ENCODE data around the gene WDR7.

WDR7 gene

DNA sequence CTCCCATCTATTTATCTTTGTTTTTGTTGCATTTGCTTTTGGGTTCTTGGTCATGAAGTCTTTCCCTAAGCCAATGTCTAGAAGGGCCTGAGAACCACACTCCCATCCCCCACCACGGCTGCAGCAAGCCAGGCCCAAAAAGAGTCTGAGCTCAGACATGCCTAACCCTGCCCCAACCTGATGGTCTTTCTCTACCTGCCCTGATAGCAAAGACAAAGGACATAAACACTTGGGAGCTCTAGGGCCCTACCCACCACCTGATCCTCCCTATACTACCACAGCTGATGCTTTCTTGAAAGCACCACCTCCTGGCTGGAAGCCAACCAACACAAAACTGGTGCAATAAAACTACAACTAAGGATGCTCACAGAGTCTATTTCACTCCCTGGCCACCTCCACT lies 233.4 kb downstream of the WDR7 start:
- no peak for DNase-seq

- no peak for DNase-seq
These were observed 237.8 kb downstream of the WDR7 start for GRCh38 chr18:56888978-56889377.

- no peak for DNase-seq
These were observed 238.5 kb downstream of the WDR7 start for GRCh38 chr18:56889621-56890020.

GRCh38 chr18:56890632-56891031 lies 239.5 kb downstream of the WDR7 start:
- DNase-seq, result no peak

DNA sequence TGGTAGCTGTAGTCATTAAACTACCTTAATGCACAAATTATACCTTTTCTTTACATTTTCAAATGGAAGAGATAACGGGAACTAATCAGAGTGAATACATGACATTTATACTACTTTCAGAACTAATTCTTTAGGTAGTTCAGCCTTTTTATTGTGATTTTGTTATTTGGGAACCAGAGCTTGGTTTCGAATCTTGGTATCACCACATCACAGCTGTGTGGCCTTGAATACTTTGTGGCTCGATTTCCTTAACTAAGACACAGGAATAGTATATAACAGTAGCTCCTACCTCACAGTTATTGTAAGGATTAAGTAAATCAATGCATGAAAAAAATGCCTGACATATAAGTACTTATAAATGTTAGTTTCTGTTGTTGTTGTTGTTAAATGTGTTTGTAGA lies 240.0 kb downstream of the WDR7 start:
- no peak for DNase-seq

- DNase-seq, result no peak
These were observed 240.7 kb downstream of the WDR7 start for GRCh38 chr18:56891870-56892269.

DNA sequence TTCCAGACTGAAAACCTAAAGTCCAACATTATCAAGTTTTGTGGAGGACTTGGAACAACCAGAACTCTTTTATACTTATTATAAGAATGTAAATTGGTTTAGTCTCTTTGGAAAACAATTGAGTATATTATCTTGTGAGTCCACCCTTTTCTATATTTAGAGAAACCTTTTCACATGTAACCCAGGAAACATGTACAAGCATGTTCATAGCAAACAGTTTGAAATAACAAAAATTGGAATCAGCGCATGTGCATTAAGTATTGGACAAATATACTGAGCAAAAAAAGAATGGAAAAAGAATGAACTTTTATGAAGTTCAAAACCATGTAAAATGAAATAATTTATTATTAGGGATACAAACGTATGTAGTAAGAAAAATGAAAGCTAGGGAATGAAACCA lies 246.0 kb downstream of the WDR7 start:
- DNase-seq, result no peak

DNA sequence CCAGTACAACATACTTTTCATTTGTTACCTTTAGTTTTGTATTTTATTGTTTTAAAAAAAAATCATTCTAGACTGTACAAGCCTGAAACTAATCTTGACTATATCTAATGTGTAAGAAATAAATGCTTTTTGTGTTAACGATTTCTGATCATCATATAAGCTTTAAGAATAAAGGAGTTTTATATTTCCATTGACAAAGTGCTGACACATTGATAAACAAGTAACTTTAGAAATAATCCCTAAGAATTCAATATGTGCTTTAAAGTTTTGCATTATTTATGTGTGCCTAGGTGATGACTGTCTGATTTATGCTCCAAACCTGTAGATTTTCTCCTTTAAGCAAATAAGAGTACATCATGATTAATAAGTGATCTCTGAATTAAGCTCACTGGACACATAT lies 248.5 kb downstream of the WDR7 start:
- DNase-seq, result no peak

DNA sequence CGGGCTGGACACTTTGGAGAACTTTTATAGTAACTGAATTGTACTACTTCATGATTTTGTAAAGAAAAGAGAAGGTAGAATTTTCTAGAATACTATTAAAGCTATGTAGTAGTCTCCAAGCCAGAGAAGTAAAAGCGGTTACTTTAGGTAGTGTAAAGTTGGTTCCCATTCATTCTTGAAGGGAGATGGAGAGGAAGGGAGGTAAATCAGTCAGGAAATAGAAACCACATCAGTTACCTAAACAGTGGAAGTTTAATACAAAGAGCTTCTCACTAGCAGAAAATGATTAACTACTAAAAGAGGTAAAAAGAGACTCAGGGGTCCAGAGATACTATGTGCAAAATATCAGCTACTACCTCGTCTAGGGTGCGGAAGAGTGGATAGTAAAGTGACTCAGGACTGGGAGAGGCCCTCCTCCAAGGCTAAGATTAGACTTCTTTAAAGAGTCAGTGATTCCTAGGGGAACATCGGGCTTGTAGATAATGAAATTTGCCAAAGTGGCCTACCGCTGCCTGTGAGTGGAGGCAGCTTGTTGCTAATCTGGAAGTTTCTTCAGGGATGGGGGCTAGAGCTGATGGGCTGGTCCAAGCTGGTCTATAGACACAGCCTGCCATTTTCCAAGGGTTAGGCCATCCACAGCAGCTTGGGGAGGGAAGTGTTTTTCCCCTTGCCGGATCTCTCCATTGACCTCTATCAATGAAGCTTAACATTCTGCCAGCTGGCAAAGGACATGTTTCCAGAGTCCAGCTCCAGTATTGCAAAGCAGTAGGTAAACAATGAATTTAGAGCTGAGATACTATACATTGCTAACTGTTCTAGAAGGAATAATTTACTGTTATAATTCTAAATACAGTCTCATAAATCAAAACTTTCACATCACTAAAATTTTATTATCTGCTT lies 249.3 kb downstream of the WDR7 start:
- DNase-seq, result peak in 1 of 56 donors; percentile 12

- peak in 1 of 56 donors; percentile 2 for DNase-seq
These were observed 250.8 kb downstream of the WDR7 start for GRCh38 chr18:56901919-56902318.

DNA sequence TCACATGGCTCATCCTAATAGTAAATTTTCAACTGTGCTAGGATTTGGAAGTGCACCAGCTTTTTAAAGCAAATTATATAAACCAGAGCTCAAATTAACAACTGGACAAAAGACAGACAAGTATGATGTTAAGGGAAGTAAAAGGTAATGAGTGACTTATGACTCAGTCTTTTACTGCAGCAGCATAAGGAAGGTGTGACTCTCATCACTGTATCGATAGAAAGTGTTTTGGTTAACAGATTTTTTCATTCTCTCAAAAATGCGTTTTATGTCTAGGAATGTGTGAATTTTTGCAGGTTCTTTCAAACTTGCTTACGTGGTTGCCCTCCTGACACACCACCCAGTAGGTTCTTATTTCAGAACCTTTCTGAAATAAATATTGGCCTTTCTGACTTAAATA lies 251.5 kb downstream of the WDR7 start:
- no peak for DNase-seq

DNA sequence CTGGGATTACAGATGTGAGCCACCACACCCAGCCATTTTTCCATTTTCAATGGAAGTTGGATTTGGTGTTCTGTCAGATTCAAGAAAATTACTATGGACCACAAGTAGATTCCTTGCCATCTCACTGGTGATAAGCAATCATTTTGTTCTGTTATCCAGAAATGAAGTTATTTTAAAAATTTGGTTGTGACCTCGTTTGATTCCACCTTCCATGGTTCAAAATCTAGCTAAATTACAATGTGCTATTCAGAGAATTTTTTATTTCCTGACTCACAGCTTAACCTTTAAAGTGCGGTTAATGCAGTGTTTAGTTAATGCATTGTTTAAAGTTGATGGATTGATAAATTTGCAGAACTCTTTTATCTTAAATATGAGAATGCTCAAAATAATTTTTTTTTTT lies 252.5 kb downstream of the WDR7 start:
- no peak for DNase-seq

DNA sequence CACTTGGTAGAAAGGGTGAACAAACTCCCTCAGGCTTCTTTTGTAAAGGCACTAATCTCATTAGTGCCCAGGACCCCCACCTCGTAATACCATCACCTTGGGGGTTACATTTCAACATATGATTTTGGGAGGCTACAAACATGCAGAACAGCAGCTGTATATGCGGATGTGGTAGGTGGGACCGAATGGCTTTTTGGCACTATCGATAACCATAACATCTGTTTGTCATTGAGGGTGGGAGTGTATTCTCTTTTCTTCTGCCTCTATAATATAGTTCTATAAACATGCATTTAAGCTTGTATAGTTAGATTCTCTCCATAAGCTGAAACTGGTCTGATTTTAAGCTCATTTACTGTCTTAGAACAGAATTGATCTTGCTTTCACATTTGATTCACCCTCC lies 256.6 kb downstream of the WDR7 start:
- DNase-seq, result no peak

DNA sequence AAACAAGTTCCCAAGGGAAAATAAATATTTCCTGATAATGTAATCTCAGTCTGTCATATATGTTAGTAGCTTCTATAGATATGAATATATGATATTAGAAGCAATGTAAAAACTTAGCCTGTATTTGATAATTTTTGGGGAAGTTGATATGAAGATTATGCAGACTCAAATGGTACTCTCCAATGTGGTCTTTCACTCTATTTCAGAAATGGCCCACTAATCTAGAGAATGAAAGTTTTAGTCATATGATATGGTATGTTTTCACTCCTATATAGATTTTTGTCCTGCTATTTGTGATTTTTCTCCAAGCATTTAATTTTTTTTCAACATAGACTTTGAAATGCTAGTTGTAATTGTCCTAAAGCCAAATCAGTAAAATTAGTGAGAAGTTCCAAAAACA lies 259.1 kb downstream of the WDR7 start:
- DNase-seq, result no peak

DNA sequence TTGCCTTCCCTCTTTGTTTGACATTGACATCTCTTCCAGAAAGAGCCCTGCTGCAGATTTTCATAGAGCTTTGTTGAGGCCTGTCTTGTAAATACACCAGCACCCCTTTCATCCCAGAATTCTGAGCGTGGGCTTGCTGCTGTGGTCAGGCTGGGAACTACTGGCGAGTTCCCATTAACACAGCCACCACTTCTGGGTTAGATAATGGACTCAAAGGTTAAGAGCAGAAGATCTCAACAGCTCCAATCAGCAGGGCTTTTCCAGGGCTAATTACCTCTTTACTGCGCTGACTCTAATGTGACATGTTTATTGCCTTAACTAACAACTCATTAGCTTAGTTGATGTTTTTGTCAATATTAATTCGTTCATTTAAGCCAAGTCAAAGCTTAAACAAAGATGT lies 259.8 kb downstream of the WDR7 start:
- DNase-seq, result no peak

- no peak for DNase-seq
These were observed 262.8 kb downstream of the WDR7 start for GRCh38 chr18:56913941-56914340.

DNA sequence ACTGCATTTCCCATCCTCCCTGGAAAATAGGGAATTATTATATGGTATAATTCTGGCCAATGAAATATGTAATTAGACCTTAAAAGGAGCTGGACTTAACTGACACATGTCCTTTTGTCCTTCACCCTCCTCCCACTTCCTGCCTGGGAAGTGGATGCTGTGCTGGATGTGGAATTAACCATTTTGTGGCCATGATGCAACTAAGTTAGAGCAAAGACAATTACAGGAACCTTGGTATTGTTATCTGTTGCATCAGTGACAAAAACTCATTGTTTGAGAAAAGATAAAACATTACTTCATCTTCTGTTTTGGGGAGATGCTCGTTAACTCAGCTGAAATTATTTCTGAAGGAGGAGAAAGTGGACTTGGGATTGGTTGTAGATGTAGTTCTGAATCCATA lies 268.0 kb downstream of the WDR7 start:
- no peak for DNase-seq

DNA sequence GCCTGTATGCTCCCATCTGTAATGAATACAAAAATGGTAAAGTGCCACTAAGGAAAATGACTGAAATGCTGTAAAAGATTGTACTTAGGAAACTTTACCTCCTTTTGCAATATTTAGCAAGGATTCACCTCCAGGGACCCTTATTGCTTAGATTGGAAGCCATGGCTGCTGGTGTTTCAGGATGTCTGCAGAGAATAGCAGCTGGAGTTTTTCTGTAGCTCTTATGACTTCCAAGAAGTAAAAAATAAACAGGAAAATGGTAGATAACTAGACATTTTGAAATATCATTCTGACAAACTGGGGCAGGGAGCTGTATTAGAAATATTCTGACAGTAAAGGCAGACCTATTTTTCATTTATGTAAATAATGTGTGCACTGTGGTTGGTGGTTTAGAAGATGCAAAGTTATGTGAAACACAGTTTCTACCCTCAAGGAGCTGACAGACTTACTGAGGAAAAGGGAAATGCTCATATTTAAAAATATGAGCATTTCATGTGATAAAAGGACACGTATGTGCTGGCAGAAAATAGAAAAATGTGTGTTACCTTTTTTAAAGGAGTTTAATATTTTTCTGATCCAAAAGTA lies 270.8 kb downstream of the WDR7 start:
- DNase-seq, result no peak

- no peak for DNase-seq
These were observed 275.6 kb downstream of the WDR7 start for GRCh38 chr18:56926734-56927133.

DNA sequence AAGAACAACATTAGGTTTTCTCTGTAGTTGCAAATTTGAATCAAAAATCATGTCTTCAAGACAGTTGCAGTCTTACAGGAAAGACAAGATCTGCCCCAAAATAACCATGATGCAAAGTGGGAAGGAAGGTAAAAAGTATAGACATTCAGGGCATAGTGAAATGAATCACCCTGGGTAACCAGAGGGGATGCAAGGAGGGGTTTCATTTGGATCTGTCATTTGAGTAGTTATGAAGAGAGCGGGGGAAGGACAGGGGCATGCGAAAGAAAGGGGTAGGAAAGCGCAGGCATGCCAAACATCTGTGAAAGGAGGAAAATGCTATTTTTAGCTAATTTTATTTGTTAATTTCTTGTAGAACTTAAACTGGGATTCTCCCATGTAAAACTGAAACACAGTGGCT lies 276.6 kb downstream of the WDR7 start:
- no peak for DNase-seq

- DNase-seq, result peak in 14 of 56 donors; percentile 3 to 45 (median 13)
These were observed 278.7 kb downstream of the WDR7 start for GRCh38 chr18:56929886-56930285.

- no peak for DNase-seq
These were observed 282.3 kb downstream of the WDR7 start for GRCh38 chr18:56933472-56933871.

DNA sequence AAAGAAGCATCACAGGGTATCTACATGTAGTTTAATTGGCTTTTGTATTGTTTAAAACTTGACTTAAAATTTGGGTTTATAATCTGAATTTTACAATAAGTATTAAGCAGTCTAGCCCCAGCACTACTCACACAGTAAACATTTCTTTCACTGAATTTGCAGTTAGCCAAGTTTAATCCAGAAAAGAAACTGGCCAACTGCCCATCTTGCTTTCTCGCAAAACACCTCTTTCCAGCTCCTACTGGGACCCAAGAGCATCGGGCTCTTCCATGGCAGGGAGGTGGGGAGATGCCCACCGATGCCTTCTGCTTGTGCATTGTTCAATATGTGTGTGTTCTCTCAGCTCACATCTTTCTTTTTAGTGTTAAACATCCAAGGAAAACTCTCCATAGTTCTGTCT lies 283.0 kb downstream of the WDR7 start:
- no peak for DNase-seq
